ENCODE measurements around the gene NUDT14. TPM values are rescaled to one million over a fixed set of nuclear protein-coding genes. Genes with fewer than 3 reads are reported as not detected.

Gene NUDT14
- total RNA-seq (2014; rRNA removed; shearing (Covaris generic)) = 13.6 and 14.8 TPM in 2 replicates
- polyA plus RNA-seq (2016; fragmentation: Nextera tagmentation; extraction: Ambion mirVana) = 38.4 and 41.0 TPM in 2 replicates
- long read RNA-seq, transcript NUDT14-202 (5 exons, 845 nt) = major isoform, 34 of 36 reads
- long read RNA-seq, partial matches to known transcripts = 0 of 36 reads
- long read RNA-seq, other reads (novel, unspliced or antisense) = 2 of 36 reads

- H3K4me1 Mint-ChIP-seq = peaks cover 3% of the 10 kb centered on the region; the same call in 1 of the 3 replicates
- H3K4me3 ChIP-seq = peak within 1 kb of the TSS; percentile 69
- H3K36me3 Mint-ChIP-seq (ENCODE audit: low read depth) = no peaks in the 10 kb centered on the region
- ATAC-seq (peak; percentile 46), DNase-seq (ENCODE audit: low spot score) (peak; percentile 75)
- H3F3A ChIP-seq (replicated peaks; ENCODE audit: low read depth) = no peaks in the 10 kb centered on the region
- H3K9me3 Mint-ChIP-seq = no peaks in the 10 kb centered on the region; the same call in 2 of the 3 replicates
- no peaks in the 10 kb centered on the region for H3K9me2 ChIP-seq (ENCODE audit: insufficient read depth)
- H3K4me1 ChIP-seq (ENCODE audit: insufficient read depth) = no peaks in the 10 kb centered on the region; the same call in 1 of the 2 replicates
- H3K4me2 ChIP-seq = peak within 1 kb of the TSS; percentile 82
- peaks cover 13% of the 10 kb centered on the region; the same call in 1 of the 2 replicates for H3K27me3 ChIP-seq (ENCODE audit: insufficient read depth)
- TF ChIP-seq POLR2AphosphoS5 (IDR thresholded peaks at IDR 0.05; ENCODE audit: low read depth) (0 out of 2 replicates have a peak, but pooled peaks have one; percentile 25), REST (IDR thresholded peaks at IDR 0.05; ENCODE audit: unreplicated experiment) (no peak)
- peak within 1 kb of the TSS; percentile 74 for H3K4me3 Mint-ChIP-seq
- no peaks in the 10 kb centered on the region for H3K79me2 ChIP-seq (replicated peaks; ENCODE audit: insufficient read depth)
- H3K27me3 Mint-ChIP-seq (ENCODE audit: insufficient read depth, low read depth, poor library complexity) = peaks cover 21% of the 10 kb centered on the region
- H4K20me1 ChIP-seq (replicated peaks; ENCODE audit: insufficient read depth) = no peaks in the 10 kb centered on the region
- H3K27ac Mint-ChIP-seq = no peak within 1 kb of the TSS
- no peak within 1 kb of the TSS for H2AFZ ChIP-seq
- no peak within 1 kb of the TSS for H3K27ac ChIP-seq (ENCODE audit: low read depth)
- H3K36me3 ChIP-seq (ENCODE audit: insufficient read depth) = no peaks in the 10 kb centered on the region
Measured at GRCh38 chr14:105180592-105181548, at the start of gene NUDT14. Gene NUDT14 (minus strand): TSS chr14:105181312. CDS start chr14:105181209, 103 bp downstream.

- Histone ChIP-seq H2AFZ (no peak overlapping the region), H3F3A (replicated peaks; ENCODE audit: low read depth) (no peaks in the 10 kb centered on the region), H3K27me3 (ENCODE audit: insufficient read depth) (no peaks in the 10 kb centered on the region), H3K9me2 (ENCODE audit: insufficient read depth) (no peaks in the 10 kb centered on the region), H3K27ac (ENCODE audit: low read depth) (no peak overlapping the region), H3K4me2 (no peak overlapping the region), H3K4me3 (no peak overlapping the region), H3K79me2 (replicated peaks; ENCODE audit: insufficient read depth) (no peaks in the 10 kb centered on the region), H3K36me3 (ENCODE audit: insufficient read depth) (no peaks in the 10 kb centered on the region; the same call in 1 of the 2 replicates), H4K20me1 (replicated peaks; ENCODE audit: insufficient read depth) (no peaks in the 10 kb centered on the region), H3K4me1 (ENCODE audit: insufficient read depth) (no peaks in the 10 kb centered on the region)
- no peak for DNase-seq (ENCODE audit: low spot score)
- no peaks in the 10 kb centered on the region for H3K27me3 Mint-ChIP-seq (ENCODE audit: insufficient read depth, low read depth, poor library complexity)
- no peak for TF ChIP-seq EZH2 (IDR thresholded peaks at IDR 0.05; ENCODE audit: low read depth, unreplicated experiment)
- TF ChIP-seq POLR2AphosphoS5 (IDR thresholded peaks at IDR 0.05; ENCODE audit: low read depth) = no peak
- no peak for TF ChIP-seq REST (IDR thresholded peaks at IDR 0.05; ENCODE audit: unreplicated experiment)
- no peak for TF ChIP-seq CTCF (conservative IDR thresholded peaks at IDR 0.05; ENCODE audit: low read depth in 2 of 2)
- no peaks in the 10 kb centered on the region for H3K4me1 Mint-ChIP-seq
- H3K27ac Mint-ChIP-seq = no peak overlapping the region
- peaks cover 5% of the 10 kb centered on the region; the same call in 1 of the 3 replicates for H3K9me3 Mint-ChIP-seq
- no peak for ATAC-seq
- H3K4me3 Mint-ChIP-seq = no peak overlapping the region
- H3K36me3 Mint-ChIP-seq (ENCODE audit: low read depth) = peaks cover 8% of the 10 kb centered on the region
Measured at GRCh38 chr14:105229099-105229655, 48.1 kb upstream of the NUDT14 start.
